GM21390 (cell line): ENCODE measurements around the gene MOCOS.
"Not testable (repeated sequence)": the region's sequence is repeated elsewhere in the genome, so short reads cannot be mapped to it uniquely, and the experiment has no call there.

Experiments
- ATAC-seq: cut with Tn5 transposase; IDR thresholded peaks from one replicate; pipeline ENCODE4 v1.9.1; 2021; ENCODE audit not compliant: unreplicated experiment

The MOCOS gene

DNA sequence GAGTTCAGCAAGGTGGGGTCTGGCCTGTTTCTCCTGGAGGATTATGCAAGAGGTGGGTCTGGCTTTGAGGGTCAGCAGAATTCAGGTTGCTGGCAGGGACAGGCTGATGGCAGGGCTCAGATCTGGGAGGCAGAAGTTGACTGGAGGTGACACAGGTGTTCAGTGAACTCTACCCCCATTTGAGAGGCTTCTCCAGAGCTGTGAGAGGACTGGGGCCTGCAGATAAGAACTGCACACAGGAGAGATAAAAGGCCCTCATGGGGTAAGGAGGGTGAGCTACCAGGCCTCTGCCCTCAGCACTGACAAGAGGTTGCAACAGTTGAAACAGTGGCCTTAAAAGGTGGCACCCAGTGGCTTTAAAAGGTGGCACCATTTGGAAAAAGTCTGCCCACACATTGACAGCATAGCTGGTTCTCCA is 13.1 kb downstream of the MOCOS start:
- no peak for ATAC-seq

DNA sequence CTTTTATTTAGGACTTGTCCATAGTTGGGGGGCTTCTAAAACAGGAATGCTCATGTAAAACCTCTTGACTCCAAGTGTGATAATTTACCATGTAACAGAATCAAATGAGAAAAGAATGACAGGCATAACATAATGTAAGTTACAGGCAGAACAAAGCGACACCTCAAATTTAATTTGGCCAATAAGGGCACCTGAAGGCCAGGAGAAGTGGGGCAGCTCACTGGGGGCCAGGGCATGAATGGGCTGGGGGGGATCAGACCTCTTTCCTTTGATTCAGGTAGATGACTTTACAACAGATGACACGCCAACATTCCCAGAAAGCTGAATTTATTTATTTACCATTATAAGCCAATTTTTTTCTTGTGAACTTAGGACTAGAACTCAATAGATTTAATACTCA is 14.5 kb downstream of the MOCOS start:
- ATAC-seq = no peak

DNA sequence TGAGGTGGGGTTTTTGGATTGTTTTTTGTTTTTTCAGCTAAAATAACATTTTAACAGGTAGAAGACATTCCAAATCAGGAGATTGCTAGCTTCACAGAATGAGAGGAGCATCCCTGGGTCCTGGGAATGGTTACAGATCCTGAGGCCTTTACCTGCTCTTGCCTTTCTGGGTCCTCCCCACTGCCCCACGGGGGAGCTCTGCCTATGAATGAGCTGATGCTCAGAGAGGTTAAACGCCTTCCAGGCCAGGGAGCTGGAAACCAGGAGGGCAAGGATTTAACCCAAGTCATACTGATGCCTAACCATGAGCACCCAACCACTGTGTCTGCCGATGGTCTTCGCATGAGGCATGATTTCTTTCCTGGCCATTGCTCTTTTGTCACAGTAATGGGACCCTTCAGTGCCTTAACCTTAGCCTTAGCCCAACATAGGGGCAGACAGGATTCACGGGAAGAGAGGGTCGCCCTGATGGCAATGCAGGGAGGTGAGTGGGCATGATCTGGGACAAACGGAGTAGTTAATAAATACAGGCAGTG is 16.1 kb downstream of the MOCOS start:
- no peak for ATAC-seq

DNA sequence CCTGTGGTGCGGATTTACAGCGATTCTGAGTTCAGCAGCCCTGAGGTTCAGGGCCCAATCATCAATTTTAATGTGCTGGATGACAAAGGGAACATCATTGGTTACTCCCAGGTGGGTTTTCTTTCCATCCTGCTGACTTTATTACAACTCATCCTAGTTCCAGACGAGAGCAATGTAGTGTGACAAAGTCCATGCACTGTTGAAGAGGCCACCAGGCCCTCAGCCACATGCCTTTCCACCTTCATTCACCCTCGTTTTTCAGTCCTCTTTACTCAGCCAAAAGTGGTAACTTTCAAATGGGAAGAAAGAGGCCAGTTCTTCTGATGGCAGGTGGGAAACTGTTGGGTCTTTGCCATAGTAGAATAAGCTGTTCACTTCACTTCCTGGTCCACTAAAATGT is 17.9 kb downstream of the MOCOS start:
- ATAC-seq = no peak

DNA sequence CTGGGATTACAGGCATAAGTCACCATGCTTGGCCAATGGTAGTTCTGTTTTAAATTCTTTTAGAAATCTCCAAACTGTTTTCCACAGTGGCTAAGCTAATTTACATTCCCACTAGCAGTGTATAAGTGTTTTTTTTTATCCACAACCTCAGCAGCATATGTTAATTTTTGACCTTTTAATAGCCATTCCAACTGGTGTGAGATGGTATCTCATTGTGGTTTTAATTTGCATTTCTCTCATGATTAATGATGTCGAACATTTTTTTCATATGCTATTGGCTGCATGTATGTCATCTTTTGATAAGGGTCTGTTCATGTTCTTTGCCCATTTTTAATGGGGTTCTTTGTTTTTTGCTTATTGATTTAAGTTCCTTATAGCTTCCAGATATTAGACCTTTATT is 20.0 kb downstream of the MOCOS start:
- ATAC-seq = no peak

DNA sequence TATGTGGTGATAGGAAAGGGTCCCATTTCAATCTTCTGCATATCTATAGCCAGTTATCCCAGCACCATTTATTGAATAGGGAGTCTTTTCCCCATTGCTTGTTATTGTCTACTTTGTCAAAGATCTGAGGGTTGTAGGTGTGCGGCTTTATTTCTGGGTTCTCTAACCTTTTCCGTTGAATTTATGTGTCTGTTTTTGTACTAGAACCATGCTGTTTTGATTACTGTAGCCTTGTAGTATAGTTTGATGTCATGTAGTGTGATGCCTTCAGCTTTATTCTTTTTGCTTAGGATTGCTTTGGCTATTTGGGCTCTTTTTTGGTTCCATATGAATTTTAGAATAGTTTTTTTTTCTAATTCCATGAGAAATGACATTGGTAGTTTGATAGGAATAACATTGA is 20.7 kb downstream of the MOCOS start:
- ATAC-seq = not testable (repeated sequence)

DNA sequence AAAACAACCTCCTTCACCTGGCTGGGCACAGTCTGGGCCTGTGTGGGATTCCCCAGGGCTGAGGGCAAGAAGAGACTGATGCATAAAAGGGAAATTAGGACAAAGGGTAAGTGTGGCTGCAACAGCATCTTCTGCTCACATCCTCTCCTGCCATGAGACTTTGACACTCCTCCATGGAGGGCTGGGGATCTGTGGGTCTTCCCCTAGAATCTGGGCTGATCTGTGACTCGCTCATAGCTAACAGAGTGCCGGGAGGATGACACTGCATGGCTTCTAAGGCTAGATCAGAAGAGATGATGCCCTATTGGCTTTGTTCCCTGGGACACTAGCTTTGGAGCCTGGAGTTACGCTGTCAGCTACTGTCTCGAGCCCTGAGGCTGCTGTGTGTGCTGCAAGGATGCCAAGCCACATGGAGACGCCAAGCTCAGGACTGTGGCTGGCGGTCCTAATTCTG is 24.3 kb downstream of the MOCOS start:
- ATAC-seq = no peak

DNA sequence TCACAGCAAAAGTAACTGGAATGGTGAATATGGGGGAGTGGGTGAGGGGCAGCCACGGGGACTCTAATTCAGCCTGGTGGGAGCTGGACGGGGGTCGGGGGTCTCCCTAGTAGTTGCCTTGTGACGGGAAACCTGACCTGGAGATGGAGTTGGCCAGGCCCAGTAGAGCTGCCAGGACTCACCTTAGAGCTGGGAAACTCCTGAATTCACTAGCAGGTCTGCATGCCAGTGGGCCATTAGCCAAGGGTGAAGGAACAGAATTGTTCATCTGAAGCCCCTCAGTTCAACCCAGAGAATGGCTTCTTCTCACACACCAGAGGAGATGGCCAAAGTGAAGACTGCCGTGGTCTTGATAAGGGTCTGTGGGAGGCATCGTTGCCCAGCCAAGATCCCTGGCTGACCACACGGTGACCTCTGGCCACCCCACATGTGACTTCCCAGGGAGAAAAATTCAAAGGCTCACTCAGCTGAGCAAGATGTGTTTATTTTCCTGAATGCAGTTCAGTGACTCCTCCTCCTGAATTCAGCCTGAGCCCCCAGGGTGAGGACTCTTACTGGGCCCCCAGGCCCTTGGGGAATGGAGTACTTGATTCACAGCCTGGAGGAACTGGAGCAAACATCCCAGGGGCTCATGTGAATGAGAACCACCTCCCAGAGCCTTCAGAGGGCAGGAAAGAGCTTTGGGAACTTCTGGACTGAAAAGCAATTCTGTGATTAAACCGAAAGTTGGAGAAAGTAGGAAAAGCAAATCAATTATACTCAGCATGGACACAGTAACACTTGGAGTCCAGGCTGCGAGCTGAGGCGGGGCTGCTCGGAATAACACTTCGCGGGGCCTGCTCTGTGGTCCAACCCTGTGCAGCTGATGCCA is 25.2 kb downstream of the MOCOS start:
- no peak for ATAC-seq

DNA sequence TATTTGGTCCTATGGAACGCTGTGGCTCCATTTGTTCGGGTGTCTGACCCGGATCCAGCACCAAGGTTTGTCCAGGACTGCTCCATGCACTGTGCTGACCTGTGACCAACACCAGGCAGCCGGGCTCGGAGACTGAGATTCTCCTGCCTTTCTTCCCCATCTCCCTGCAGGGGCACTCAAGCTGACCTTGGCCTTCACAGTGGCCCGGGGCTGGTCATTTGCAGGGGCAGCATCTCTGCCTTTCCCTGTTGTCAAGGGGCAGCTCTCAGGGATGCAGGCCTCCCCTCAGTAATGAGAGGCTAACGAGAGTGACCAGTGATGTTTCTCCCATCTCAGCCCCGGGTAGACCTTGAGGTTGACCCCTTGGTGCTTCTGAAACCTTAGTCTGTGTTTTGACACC is 27.5 kb downstream of the MOCOS start:
- no peak for ATAC-seq

DNA sequence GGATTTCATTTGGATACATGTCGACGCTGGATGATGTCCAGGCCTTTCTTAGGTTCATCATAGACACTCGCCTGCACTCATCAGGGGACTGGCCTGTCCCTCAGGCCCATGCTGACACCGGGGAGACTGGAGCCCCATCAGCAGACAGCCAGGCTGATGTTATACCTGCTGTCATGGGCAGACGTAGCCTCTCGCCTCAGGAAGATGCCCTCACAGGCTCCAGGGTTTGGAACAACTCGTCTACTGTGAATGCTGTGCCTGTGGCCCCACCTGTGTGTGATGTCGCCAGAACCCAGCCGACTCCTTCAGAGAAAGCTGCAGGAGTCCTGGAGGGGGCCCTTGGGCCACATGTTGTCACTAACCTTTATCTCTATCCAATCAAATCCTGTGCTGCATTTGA is 28.3 kb downstream of the MOCOS start:
- ATAC-seq = no peak

DNA sequence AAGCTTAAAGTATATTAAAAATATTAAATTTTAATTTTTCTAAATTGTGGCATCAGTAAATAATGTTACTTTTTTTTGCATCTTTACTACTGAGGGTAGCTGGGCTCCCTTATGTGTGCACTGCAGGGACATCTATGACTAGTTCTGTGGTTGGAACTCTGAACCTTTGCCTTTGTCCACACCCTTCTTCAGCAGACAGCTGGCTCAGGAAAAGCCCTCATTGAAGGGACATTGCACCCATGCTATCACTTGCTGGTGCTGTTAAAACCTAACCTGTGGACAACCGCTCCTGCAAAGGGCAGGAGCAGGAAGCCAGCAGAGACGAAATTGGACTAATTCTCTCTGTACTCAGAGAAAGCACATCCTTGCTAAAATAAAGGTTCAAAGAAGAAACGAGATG is 30.1 kb downstream of the MOCOS start:
- ATAC-seq = no peak

DNA sequence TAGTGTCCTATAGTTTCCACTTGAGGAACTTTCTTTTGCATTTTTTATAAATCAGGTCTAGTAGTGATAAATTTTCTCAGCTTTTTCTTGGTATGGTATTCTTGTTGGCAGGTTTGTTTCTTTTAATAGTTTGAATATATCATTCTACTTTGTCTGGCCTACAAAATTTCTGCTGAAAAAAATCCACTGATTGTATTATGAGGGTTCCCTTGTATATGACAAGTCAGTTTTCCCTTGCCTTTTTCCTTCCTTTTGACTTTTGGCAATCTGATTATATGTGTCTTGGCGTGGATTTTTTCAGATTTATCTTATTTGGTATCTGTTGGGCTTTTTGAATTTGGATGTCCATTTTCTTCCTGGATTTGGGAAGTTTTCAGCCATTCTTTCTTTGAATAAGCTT is 41.9 kb downstream of the MOCOS start:
- no peak for ATAC-seq

DNA sequence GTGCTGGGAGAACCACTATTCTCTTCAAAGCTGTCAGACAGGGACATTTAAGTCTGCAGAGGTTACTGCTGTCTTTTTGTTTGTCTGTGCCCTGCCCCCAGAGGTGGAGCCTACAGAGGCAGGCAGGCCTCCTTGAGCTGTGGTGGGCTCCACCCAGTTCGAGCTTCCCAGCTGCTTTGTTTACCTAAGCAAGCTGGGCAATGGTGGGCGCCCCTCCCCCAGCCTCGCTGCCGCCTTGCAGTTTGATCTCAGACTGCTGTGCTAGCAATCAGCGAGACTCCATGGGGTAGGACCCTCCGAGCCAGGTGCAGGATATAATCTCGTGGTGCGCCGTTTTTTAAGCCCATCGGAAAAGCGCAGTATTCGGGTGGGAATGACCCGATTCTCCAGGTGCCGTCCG is 53.2 kb downstream of the MOCOS start:
- ATAC-seq = not testable (repeated sequence)

DNA sequence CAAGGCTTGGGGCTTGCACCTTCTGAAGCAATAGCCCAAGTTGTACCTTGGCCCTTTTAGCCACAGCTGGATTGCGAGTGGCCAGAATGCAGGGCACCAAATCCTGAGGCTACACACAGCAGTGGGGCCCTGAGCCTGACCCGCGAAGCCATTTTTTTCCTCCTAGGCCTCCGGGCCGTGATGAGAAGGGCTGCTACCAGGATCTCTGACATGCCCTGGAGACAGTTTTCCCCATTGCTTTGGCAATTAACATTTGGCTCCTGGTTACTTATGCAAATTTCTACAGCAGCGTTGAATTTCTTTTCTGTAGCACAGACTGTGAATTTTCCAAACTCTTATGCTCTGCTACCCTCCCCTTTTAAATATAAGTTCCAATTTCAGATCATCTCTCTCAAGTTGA is 54.5 kb downstream of the MOCOS start:
- ATAC-seq = no peak

DNA sequence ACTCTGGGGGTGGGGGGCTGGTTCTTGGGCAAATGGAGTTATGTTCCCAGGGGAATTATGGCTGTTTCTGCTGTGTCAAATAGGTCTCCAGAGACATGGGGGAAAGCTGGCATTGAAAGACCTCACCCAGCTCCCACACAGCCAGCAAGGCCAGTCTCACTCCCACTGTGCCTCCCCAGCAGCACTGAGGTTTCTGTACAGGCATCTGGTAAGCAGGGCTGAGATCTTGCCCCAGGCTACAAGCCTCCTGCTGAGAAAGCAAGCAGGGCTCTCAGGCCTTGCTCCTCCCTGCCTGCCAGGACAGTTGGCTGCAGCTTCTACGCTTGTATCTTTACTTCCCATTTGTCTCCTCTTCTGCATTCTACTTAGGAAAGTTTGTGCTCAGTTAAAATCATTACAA is 59.7 kb downstream of the MOCOS start:
- no peak for ATAC-seq

DNA sequence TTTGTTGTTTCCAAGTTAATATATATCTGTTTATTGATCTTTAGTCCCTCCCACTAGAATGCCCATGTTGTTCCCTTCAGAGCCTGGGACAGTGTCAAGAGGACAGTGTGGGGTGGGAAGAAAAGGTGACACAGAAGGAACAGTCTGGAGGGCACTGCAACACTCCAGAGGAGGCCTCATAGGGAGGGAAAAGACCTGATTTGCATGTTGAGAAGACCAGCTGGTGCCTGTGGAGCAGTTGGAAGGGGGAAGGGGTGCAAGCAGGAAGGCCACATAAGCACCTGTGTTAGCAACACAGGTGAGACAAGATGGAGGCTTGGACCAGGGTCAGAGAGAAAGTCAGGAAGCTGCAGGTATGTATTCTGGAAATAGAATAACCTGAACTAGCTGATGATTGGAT is 62.1 kb downstream of the MOCOS start:
- no peak for ATAC-seq

DNA sequence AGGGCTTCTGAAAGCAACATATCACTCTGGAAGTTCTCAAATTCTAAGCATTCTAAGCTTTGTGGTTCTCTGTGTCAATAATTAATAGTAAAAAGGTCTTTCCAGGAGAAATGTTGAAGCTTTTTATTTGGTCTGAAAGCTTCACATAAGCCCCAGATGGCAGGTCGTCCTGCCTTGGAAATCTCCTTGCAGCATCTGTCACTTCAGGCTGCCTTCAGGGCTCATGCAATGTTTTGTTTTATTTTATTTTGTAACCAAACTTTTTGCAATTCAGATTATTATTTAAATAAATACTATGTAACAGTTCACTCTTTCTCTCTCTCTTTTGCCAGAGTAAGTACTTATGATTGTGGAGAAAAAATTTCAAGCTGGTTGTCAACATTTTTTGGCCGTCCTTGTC is 63.5 kb downstream of the MOCOS start:
- no peak for ATAC-seq

DNA sequence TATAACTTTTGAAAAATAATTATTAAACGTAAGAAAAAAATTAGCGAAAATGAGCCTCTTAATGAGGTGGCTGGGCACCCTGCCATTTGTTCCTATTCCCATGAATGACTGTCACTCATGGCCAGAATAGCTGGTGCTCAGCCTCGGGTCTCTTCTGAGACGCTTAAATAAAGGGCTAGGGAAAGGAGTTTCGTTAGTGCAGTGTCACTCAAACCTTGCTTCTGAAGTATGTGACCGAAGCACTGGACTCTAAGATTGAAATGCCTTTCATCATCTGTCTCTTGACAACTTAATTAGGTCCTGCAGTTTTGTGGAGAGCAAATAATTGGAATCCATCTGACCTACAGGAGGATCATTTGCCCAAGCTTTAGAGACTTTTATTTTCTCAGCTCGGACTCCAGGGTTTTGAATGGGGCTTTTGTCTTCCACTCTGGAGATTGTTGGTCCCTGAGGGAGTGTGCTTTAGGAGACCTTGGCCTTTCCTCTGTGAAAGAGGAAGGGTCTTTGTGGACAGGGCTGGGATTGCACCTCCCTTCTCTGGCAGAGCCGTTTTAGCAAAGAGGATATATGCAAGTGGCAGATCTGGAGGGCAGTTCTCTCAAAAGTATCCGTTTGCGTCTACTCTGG is 67.9 kb downstream of the MOCOS start:
- no peak for ATAC-seq

DNA sequence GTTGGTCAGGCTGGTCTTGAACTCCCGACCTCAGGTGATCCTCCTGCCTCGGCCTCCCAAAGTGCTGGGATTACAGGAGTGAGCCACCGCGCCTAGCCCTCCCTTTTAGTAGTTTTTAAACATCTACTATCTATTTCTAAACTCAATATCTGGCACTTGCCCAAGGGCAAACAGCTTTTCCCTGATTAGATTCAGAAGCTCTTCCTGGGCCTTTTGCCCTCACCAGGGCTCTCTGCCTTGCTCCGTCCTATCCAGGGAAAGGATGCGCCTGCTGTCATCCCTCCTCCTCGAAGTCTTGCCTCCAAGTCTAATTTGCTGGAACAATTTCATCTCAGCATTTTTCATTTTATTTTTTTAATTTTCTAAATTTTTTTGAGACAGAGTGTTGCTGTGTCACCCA is 68.8 kb downstream of the MOCOS start:
- ATAC-seq = no peak

DNA sequence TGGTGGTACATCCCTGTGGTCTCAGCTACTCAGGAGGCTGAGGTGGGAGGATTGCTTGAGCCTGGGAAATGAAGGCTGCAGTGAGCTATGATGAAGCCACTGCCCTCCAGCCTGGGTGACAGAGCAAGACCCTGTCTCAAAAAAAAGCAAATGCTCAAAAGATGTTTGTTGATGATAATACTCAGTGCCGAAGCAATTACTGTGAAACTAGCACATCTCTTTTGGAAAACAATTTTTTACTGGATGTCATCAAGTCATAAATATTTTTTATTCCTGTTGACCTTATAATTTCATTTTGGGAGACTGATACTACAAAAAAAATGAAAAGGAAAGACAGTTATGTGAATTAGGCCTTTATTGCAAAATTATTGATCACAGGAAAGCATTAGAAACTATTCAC is 75.7 kb downstream of the MOCOS start:
- ATAC-seq = no peak

DNA sequence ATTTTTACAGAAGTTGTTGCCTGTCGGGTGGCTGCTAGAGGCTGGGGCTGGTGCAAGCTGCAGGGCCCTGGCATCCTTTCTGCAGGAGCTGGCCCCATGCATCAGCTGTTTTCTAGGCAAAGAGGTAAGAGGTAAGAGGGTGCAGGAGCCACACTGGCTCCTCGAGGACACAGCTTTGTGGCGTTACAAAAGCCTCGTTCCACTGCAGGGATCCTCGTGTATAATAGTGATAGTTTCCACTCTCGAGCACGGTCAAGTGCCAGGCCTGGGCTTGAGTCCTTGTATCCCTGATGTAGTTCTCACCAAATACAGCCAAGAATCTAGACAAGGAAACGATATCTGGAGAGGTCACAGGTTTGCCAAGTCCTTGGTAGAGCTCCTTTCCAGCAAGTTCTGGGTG is 77.0 kb downstream of the MOCOS start:
- ATAC-seq = no peak

DNA sequence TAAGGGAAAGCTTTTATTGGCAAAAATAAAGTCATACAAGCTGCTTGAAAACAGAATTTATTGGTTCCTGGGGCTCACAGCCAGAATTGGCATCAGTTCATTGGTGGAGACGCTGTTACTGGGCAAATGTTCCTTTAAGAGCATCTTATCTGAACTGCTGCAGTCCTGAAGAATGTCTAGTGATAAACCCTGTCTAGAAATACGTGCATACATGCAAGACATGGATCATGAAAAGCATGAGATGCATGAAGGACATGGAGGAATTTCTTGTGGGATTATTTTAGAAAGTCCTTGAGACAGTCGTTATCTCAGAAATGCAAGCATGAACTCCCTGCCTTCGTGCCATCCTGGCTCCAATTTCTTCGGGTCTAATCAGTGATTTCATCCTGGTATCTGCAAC is 77.7 kb downstream of the MOCOS start:
- no peak for ATAC-seq
